ENCODE data around the gene TRIM50.

DNA sequence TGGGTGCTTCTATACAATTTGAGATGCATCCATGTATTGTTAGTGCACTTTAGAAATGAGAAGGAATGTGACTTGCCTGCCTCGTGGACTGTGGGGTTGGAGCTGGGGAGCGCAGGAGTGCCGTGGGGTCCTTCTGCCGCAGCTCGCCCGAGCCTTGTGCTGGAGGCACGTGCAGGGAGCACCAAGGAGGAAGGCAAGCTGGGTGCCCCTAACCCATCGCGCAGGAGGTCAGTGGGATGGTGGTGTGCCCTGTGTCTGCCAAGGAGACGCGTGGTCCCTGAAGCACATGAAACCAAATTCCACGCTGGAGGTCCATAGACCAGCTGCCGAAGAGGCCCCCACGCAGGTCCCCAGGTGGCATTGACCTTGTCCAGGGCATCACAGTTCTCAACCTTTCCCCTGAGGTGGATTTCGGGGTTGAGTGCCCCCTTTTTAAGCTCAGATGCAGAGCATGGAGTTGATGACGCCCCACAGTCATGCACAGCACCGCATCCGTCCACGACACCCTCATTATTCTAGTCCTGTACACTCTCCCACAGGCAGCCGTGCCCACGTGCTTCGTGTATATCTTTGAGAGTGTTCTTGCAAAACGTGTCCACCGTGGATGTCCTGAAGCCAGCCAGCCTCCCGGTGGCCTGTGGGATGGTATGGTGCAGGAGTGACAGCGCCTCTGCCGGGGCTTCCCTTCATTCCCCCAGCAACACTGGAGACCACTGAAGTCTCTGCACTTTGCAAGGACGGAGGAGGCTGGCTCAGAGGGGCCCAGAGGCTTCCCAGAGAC, 35.5 kb upstream of the TRIM50 start:
- TF ChIP-seq, protein P1, sequence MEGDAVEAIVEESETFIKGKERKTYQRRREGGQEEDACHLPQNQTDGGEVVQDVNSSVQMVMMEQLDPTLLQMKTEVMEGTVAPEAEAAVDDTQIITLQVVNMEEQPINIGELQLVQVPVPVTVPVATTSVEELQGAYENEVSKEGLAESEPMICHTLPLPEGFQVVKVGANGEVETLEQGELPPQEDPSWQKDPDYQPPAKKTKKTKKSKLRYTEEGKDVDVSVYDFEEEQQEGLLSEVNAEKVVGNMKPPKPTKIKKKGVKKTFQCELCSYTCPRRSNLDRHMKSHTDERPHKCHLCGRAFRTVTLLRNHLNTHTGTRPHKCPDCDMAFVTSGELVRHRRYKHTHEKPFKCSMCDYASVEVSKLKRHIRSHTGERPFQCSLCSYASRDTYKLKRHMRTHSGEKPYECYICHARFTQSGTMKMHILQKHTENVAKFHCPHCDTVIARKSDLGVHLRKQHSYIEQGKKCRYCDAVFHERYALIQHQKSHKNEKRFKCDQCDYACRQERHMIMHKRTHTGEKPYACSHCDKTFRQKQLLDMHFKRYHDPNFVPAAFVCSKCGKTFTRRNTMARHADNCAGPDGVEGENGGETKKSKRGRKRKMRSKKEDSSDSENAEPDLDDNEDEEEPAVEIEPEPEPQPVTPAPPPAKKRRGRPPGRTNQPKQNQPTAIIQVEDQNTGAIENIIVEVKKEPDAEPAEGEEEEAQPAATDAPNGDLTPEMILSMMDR (IDR thresholded peaks at IDR 0.05; ENCODE audit: low read length): no peak
- TF ChIP-seq EZH2 (IDR thresholded peaks at IDR 0.05; ENCODE audit: borderline replicate concordance, low read length): no peak
